Endometrial microvascular endothelial cells (primary cell): Measurements from ENCODE around the gene KIF5C. TPM values are rescaled to one million over a fixed set of nuclear protein-coding genes. Genes with fewer than 3 reads are reported as not detected.

Source experiments
- in situ Hi-C: cut with HindIII; loops from 2 replicates; pipeline ENCODE4 v1.10.0; 2017; ENCODE audit warnings: low sequenced_read_pairs, low pct_unique_long_range_greater_than_20kb; ENCODE audit errors: inconsistent ontology term
- total RNA-seq: library from RNA; depleted of rRNA; stranded (reverse); fragments of >200 nt; gene quantifications from one replicate; pipeline ENCODE4 v1.2.3, GENCODE V29; 2015; ENCODE audit errors: inconsistent ontology term

The KIF5C gene
- total RNA-seq, 1 donor from 2014 or later = 4.6 TPM

GRCh38 chr2:148918554-148918953, 43.5 kb downstream of the KIF5C start:
- in situ Hi-C loops = no loop called here

GRCh38 chr2:148920559-148920958, 45.5 kb downstream of the KIF5C start:
- in situ Hi-C loops = no loop called here

GRCh38 chr2:148922062-148922461, 47.0 kb downstream of the KIF5C start:
- in situ Hi-C loops = no loop called here

- in situ Hi-C loops = no loop called here
These were observed 47.9 kb downstream of the KIF5C start for GRCh38 chr2:148922776-148923475.

- in situ Hi-C loops = no loop called here
These were observed 49.6 kb downstream of the KIF5C start for GRCh38 chr2:148924514-148925178.

GRCh38 chr2:148926291-148926961, 51.4 kb downstream of the KIF5C start:
- in situ Hi-C loops = no loop called here

GRCh38 chr2:148926981-148927401, 52.0 kb downstream of the KIF5C start:
- in situ Hi-C loops = no loop called here

GRCh38 chr2:148928395-148928794, 53.4 kb downstream of the KIF5C start:
- in situ Hi-C loops = no loop called here

GRCh38 chr2:148930046-148930775, 55.2 kb downstream of the KIF5C start:
- in situ Hi-C loops = no loop called here

GRCh38 chr2:148932536-148932935, 57.5 kb downstream of the KIF5C start:
- in situ Hi-C loops = no loop called here

- in situ Hi-C loops = no loop called here
These were observed 58.4 kb downstream of the KIF5C start for GRCh38 chr2:148933456-148933855.

- in situ Hi-C loops = no loop called here
These were observed 60.8 kb downstream of the KIF5C start for GRCh38 chr2:148935791-148936190.

GRCh38 chr2:148936857-148937450, 61.9 kb downstream of the KIF5C start:
- in situ Hi-C loops = no loop called here

GRCh38 chr2:148939271-148939670, 64.2 kb downstream of the KIF5C start:
- in situ Hi-C loops = no loop called here

GRCh38 chr2:148943097-148943496, 68.1 kb downstream of the KIF5C start:
- in situ Hi-C loops = no loop called here

GRCh38 chr2:148944536-148944935, 69.5 kb downstream of the KIF5C start:
- in situ Hi-C loops = no loop called here

- in situ Hi-C loops = no loop called here
These were observed 72.3 kb downstream of the KIF5C start for GRCh38 chr2:148947299-148947698.

- in situ Hi-C loops = no loop called here
These were observed 73.8 kb downstream of the KIF5C start for GRCh38 chr2:148948868-148949267.

- in situ Hi-C loops = no loop called here
These were observed 74.3 kb downstream of the KIF5C start for GRCh38 chr2:148949348-148949747.
